Right lobe of liver (tissue), 4 donors: ENCODE data around the gene F13A1.

ENCODE experiments used
- CTCF ChIP-seq, 4 donors: fragments of 200-600 bp in 3 of 4; fragments of 450-650 bp in 1 of 4; IDR thresholded peaks; one replicate each; pipeline versions ENCODE4 v1.5.1 to v1.8.0; 2016 to 2022; ENCODE audit warnings: antibody characterized with exemption in 4 of 4, mild to moderate bottlenecking in 2 of 4
- POLR2A ChIP-seq: fragments of 450-650 bp; IDR thresholded peaks from one replicate; pipeline ENCODE4 v1.6.1; 2017; ENCODE audit warnings: antibody characterized with exemption, mild to moderate bottlenecking
- donor health status: DM: no; HTN: no; CAD: no.
- donor health status: DM: no; HTN: no; CAD: no.
- donor health status: DM: no; HTN: yes; CAD: no.

GRCh38 chr6:6154335-6154734 lies 166.1 kb downstream of the F13A1 start:
- no peak for TF ChIP-seq CTCF (IDR thresholded peaks at IDR 0.05)
- TF ChIP-seq POLR2A: no peak
